ENCODE data around the gene KCNAB3.

DNA sequence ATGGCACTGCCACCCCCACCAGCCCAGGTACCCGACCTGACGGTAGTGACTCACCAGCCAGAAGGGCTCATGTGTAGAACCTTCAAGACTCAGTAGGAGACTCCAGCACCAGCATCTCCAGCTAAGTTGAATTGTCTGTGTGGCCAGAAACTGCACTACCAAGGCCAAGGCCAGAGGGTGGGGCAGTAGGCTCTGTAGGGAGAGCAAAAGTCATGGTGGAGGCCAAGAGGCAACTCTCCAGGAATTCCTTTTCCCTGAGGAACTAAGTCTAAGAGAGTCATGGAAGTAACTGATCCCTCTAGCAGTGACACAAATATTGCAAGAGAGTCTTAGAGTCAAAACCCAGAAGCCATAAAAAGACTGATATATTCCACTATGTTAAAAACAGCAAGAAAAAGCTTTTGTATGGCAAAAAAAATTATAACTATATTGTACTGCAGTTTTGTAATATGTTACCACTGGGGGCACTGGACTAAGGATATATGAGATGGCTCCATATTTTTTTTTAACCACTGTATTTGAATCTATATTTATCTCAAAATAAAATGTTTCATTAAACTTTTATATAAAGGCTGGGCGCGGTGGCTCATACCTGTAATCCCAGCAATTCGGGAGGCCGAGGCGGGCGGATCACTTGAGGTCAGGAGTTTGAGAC lies 42.6 kb upstream of the KCNAB3 start:
- no peak for TF ChIP-seq YY1 (IDR thresholded peaks at IDR 0.05; ENCODE audit: low read depth)
- TF ChIP-seq EGR1 (IDR thresholded peaks at IDR 0.05) = no peak
- TF ChIP-seq TCF12 (IDR thresholded peaks at IDR 0.05; ENCODE audit: low read depth) = no peak
- TF ChIP-seq, protein P1, sequence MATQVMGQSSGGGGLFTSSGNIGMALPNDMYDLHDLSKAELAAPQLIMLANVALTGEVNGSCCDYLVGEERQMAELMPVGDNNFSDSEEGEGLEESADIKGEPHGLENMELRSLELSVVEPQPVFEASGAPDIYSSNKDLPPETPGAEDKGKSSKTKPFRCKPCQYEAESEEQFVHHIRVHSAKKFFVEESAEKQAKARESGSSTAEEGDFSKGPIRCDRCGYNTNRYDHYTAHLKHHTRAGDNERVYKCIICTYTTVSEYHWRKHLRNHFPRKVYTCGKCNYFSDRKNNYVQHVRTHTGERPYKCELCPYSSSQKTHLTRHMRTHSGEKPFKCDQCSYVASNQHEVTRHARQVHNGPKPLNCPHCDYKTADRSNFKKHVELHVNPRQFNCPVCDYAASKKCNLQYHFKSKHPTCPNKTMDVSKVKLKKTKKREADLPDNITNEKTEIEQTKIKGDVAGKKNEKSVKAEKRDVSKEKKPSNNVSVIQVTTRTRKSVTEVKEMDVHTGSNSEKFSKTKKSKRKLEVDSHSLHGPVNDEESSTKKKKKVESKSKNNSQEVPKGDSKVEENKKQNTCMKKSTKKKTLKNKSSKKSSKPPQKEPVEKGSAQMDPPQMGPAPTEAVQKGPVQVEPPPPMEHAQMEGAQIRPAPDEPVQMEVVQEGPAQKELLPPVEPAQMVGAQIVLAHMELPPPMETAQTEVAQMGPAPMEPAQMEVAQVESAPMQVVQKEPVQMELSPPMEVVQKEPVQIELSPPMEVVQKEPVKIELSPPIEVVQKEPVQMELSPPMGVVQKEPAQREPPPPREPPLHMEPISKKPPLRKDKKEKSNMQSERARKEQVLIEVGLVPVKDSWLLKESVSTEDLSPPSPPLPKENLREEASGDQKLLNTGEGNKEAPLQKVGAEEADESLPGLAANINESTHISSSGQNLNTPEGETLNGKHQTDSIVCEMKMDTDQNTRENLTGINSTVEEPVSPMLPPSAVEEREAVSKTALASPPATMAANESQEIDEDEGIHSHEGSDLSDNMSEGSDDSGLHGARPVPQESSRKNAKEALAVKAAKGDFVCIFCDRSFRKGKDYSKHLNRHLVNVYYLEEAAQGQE (IDR thresholded peaks at IDR 0.05; ENCODE audit: low read depth) = no peak
- no peak for TF ChIP-seq EP300 (IDR thresholded peaks at IDR 0.05; ENCODE audit: borderline replicate concordance)
- TF ChIP-seq CEBPB (IDR thresholded peaks at IDR 0.05) = no peak
